Naive thymus-derived CD4-positive, alpha-beta T cell (primary cell): ENCODE measurements around the gene PGBD5. TPM values are rescaled to one million over a fixed set of nuclear protein-coding genes. Genes with fewer than 3 reads are reported as not detected.

Experiments
- ATAC-seq: fragments of 150-1000 bp; cut with Tn5 transposase; 2 replicates; pipeline ENCODE4 v1.10.0; 2021; ENCODE audit warnings: mild to moderate bottlenecking, moderate library complexity
- CTCF ChIA-PET: fragments of 350-600 bp; sonication (Branson Sonifier 250); formaldehyde crosslinking; loops from one replicate; lab custom pipeline; 2021; ENCODE audit warnings: antibody characterized with exemption; lab: Charles Lee
- POLR2A ChIA-PET: fragments of 350-600 bp; sonication (Branson Sonifier 250); formaldehyde crosslinking; loops from one replicate; lab custom pipeline; 2021; ENCODE audit warnings: antibody characterized with exemption, inconsistent platforms; lab: Charles Lee
- DNase-seq, 9 donors: peaks; one replicate each; pipeline versions ENCODE4 v3.0.0 to v3.0.0-alpha.2; 2020 to 2022; ENCODE audit warnings: mixed read lengths in 1 of 9
- H3K27ac ChIP-seq: one replicate; pipeline ENCODE4 v1.7.0; 2013; ENCODE audit warnings: mild to moderate bottlenecking, low read depth, low read length, moderate library complexity
- H3K27me3 ChIP-seq, 2 donors: one replicate each; pipeline ENCODE4 v1.7.0; 2013; ENCODE audit warnings: low read length in 2 of 2, mild to moderate bottlenecking in 2 of 2, moderate library complexity in 2 of 2; ENCODE audit not compliant: control insufficient read depth in 2 of 2, insufficient read depth in 2 of 2
- H3K36me3 ChIP-seq, 3 experiments: 1 replicate in 2 of 3; 2 replicates in 1 of 3; pipeline ENCODE4 v1.7.0; 2013; ENCODE audit warnings: low read length in 3 of 3, mild to moderate bottlenecking in 3 of 3, moderate library complexity in 1 of 3; ENCODE audit not compliant: insufficient read depth in 3 of 3, control insufficient read depth in 2 of 3
- H3K4me1 ChIP-seq, 2 donors: one replicate each; pipeline ENCODE4 v1.7.0; 2013; ENCODE audit warnings: low read length in 2 of 2, mild to moderate bottlenecking in 2 of 2, moderate library complexity in 1 of 2; ENCODE audit not compliant: control insufficient read depth in 2 of 2, insufficient read depth in 2 of 2
- H3K4me3 ChIP-seq: 2 replicates; pipeline ENCODE4 v1.7.0; 2013; ENCODE audit warnings: mild to moderate bottlenecking, low read length
- H3K9me3 ChIP-seq, 3 experiments: 1 replicate in 2 of 3; 2 replicates in 1 of 3; pipeline ENCODE4 v1.7.0; 2013; ENCODE audit warnings: low read length in 3 of 3; ENCODE audit not compliant: control insufficient read depth in 2 of 3
- H3K27ac Mint-ChIP-seq, 9 donors: one replicate each; pipeline ENCODE4 v1.8.0; 2020 to 2022; ENCODE audit warnings: mixed read lengths in 9 of 9, mild to moderate bottlenecking in 8 of 9, moderate library complexity in 5 of 9, inconsistent platforms in 2 of 9
- H3K27me3 Mint-ChIP-seq, 5 donors: one replicate each; pipeline ENCODE4 v1.8.0; 2021 to 2022; ENCODE audit warnings: mixed read lengths in 5 of 5, mild to moderate bottlenecking in 1 of 5
- H3K36me3 Mint-ChIP-seq, 5 donors: one replicate each; pipeline ENCODE4 v1.8.0; 2020 to 2022; ENCODE audit warnings: mixed read lengths in 5 of 5, mild to moderate bottlenecking in 3 of 5, inconsistent platforms in 1 of 5
- H3K4me1 Mint-ChIP-seq, 7 donors: one replicate each; pipeline ENCODE4 v1.8.0; 2020 to 2022; ENCODE audit warnings: mixed read lengths in 7 of 7, mild to moderate bottlenecking in 3 of 7, inconsistent platforms in 1 of 7
- H3K4me3 Mint-ChIP-seq, 10 donors: one replicate each; pipeline ENCODE4 v1.8.0; 2020 to 2022; ENCODE audit warnings: mild to moderate bottlenecking in 10 of 10, mixed read lengths in 10 of 10, moderate library complexity in 6 of 10, inconsistent platforms in 2 of 10
- H3K9me3 Mint-ChIP-seq, 11 donors: one replicate each; pipeline ENCODE4 v1.8.0; 2020 to 2022; ENCODE audit warnings: mixed read lengths in 11 of 11, mild to moderate bottlenecking in 4 of 11, inconsistent platforms in 1 of 11, moderate library complexity in 1 of 11
- intact Hi-C, 2 donors: fragments of 100-400 bp; cut with micrococcal nuclease; formaldehyde crosslinking; loops; one replicate each; pipeline ENCODE4 v1.15.1; 2023
- polyA plus RNA-seq, 2 donors: library from polyadenylated mRNA; unstranded; fragments of 300-500 nt; fragmentation: Illumina TruSeq; gene quantifications; one replicate each; pipeline ENCODE4 v1.2.3, GENCODE V29; 2021
- total RNA-seq, 6 experiments: library from RNA in 5 of 6; stranded (reverse) in 5 of 6; gene quantifications; 1 replicate in 5 of 6; 2 replicates in 1 of 6; pipeline ENCODE4 v1.2.3 and lab custom pipeline; 2021 to 2026

The PGBD5 gene
- total and polyA plus RNA-seq, 7 experiments from 2014 or later: 0.36 TPM; not detected in 6

DNA sequence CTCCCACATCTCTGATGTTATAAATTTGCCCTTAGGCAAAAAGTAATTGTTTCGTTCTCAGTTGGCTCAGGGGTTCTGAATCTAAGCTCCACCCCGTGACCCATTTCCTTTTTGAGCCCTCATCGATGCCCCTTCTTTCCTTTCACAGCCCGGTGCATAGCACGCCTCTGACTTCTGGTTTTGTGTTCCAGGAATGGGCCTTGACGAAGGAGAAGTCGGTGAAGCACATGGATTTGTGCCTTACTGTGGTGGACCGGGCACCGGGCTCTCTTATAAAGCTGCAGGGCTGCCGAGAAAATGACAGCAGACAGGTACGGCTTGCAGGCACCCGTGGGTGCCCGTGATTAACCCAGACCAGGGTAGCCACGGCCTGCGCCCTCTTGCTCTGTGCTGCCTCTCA is 151.9 kb downstream of the PGBD5 start:
- H3K27me3 ChIP-seq: no peaks in the 10 kb centered on the region

GRCh38 chr1:230273141-230273710 is 152.9 kb downstream of the PGBD5 start:
- no peaks in the 10 kb centered on the region for H3K27me3 Mint-ChIP-seq
- CTCF ChIA-PET: interaction anchor here (0.7 kb wide), 1 partner anchor 295 kb away, joined by 6 read pairs; no protein-coding TSS in a partner anchor
- peaks cover 10 to 67% (median 54%) of the 10 kb centered on the region in 7 donors for H3K4me1 Mint-ChIP-seq
- H3K9me3 ChIP-seq: no peaks in the 10 kb centered on the region
- H3K9me3 Mint-ChIP-seq: no peaks in the 10 kb centered on the region
- peak overlapping the region in 7 of 9 donors; percentile 47 to 82 (median 70) for H3K27ac Mint-ChIP-seq
- peaks cover 0 to 6% (median 0%) of the 10 kb centered on the region in 3 experiments for H3K36me3 ChIP-seq
- peaks cover 0 to 17% (median 6%) of the 10 kb centered on the region in 5 donors for H3K36me3 Mint-ChIP-seq
- H3K4me3 Mint-ChIP-seq: peak overlapping the region in 3 of 10 donors; percentile 25 to 64 (median 45)
- POLR2A ChIA-PET: no interaction called here
- peaks cover 4 to 9% of the 10 kb centered on the region in 2 donors for H3K4me1 ChIP-seq
- no peaks in the 10 kb centered on the region for H3K27me3 ChIP-seq
- no peak overlapping the region for H3K4me3 ChIP-seq
- ATAC-seq (no peak), DNase-seq (peak in 1 of 9 donors; percentile 8)
- intact Hi-C loops: loop anchor here (5.0 kb wide), 1 partner anchor 206 kb away; the partner anchor contains the start of gene GALNT2 (in 2 of the 2)
- no peak overlapping the region for H3K27ac ChIP-seq

More for the DNA sequence above, 151.9 kb downstream of the PGBD5 start:
- DNase-seq (no peak), ATAC-seq (no peak)
- no peak overlapping the region for H3K27ac ChIP-seq
- ChIA-PET POLR2A (no interaction called here), CTCF (interaction anchor here (0.7 kb wide), 1 partner anchor 296 kb away, joined by 6 read pairs; no protein-coding TSS in a partner anchor)
- peaks cover 4 to 9% of the 10 kb centered on the region in 2 donors for H3K4me1 ChIP-seq
- peak overlapping the region in 9 of 10 donors; percentile 12 to 64 (median 42) for H3K4me3 Mint-ChIP-seq
- no peaks in the 10 kb centered on the region for H3K9me3 Mint-ChIP-seq
- intact Hi-C loops: loop anchor here (5.0 kb wide), 1 partner anchor 207 kb away; the partner anchor contains the start of gene GALNT2 (in 2 of the 2)
- H3K4me1 Mint-ChIP-seq: peaks cover 10 to 75% (median 60%) of the 10 kb centered on the region in 7 donors
- H3K36me3 ChIP-seq: peaks cover 1 to 6% (median 3%) of the 10 kb centered on the region in 3 experiments
- H3K27me3 Mint-ChIP-seq: no peaks in the 10 kb centered on the region
- peaks cover 0 to 20% (median 8%) of the 10 kb centered on the region in 5 donors for H3K36me3 Mint-ChIP-seq
- H3K27ac Mint-ChIP-seq: peak overlapping the region in 7 of 9 donors; percentile 14 to 81 (median 64)
- no peak overlapping the region for H3K4me3 ChIP-seq
- H3K9me3 ChIP-seq: no peaks in the 10 kb centered on the region

DNA sequence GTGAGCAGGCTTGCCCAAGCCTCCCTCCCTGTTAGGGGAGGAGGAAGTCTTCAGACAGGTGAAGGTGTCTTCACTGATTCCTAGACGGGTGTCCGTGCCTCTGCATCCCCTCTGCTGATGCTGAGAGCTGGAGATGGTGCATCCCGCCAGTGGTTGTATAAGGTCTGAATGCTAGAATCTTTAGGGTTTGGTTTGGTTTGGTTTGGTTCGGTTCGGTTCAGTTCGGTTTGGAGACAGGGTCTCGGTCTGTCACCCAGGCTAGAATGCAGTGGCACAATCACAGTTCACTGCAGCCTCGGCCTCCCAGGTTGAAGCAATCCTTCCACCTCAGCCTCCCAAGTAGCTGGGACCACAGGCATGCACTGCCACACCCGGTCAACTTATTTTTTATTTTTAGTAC is 153.6 kb downstream of the PGBD5 start:
- ATAC-seq: no peak
- Histone ChIP-seq H3K4me3 (no peak overlapping the region), H3K9me3 (no peaks in the 10 kb centered on the region), H3K36me3 (peaks cover 0 to 6% (median 5%) of the 10 kb centered on the region in 3 experiments), H3K4me1 (peaks cover 4 to 9% of the 10 kb centered on the region in 2 donors), H3K27me3 (no peaks in the 10 kb centered on the region), H3K27ac (no peak overlapping the region)
- Mint-ChIP-seq H3K27ac (peak overlapping the region in 7 of 9 donors; percentile 27 to 81 (median 56)), H3K4me1 (peaks cover 10 to 68% (median 50%) of the 10 kb centered on the region in 7 donors), H3K4me3 (peak overlapping the region in 2 of 10 donors; percentile 4 to 45), H3K9me3 (no peaks in the 10 kb centered on the region), H3K36me3 (peaks cover 0 to 17% (median 6%) of the 10 kb centered on the region in 5 donors), H3K27me3 (no peaks in the 10 kb centered on the region)
- POLR2A ChIA-PET: no interaction called here
- intact Hi-C loops: loop anchor here (5.0 kb wide), 1 partner anchor 205 kb away; the partner anchor contains the start of gene GALNT2 (in 2 of the 2)
- peak in 1 of 9 donors; percentile 13 for DNase-seq
- CTCF ChIA-PET: no interaction called here

- Mint-ChIP-seq H3K36me3 (peaks cover 0 to 20% (median 8%) of the 10 kb centered on the region in 5 donors), H3K4me1 (peaks cover 10 to 57% (median 41%) of the 10 kb centered on the region in 7 donors), H3K27ac (peak overlapping the region in 8 of 9 donors; percentile 3 to 90 (median 54)), H3K27me3 (no peaks in the 10 kb centered on the region), H3K4me3 (peak overlapping the region in 3 of 10 donors; percentile 14 to 45 (median 39)), H3K9me3 (no peaks in the 10 kb centered on the region)
- Histone ChIP-seq H3K27me3 (no peaks in the 10 kb centered on the region), H3K9me3 (no peaks in the 10 kb centered on the region), H3K36me3 (peaks cover 0 to 11% (median 6%) of the 10 kb centered on the region in 3 experiments), H3K4me3 (no peak overlapping the region), H3K27ac (no peak overlapping the region), H3K4me1 (peaks cover 4 to 9% of the 10 kb centered on the region in 2 donors)
- no peak for ATAC-seq
- POLR2A ChIA-PET: no interaction called here
- intact Hi-C loops: loop anchor here (5.0 kb wide), 1 partner anchor 204 kb away; the partner anchor contains the start of gene GALNT2 (in 2 of the 2)
- DNase-seq: no peak
- CTCF ChIA-PET: no interaction called here
These were observed 154.7 kb downstream of the PGBD5 start for GRCh38 chr1:230271300-230272035.

GRCh38 chr1:230270559-230271281 is 155.4 kb downstream of the PGBD5 start:
- no peak for DNase-seq
- H3K27ac ChIP-seq: peak overlapping the region; percentile 10
- no peaks in the 10 kb centered on the region for H3K9me3 Mint-ChIP-seq
- intact Hi-C loops: loop anchor here (5.0 kb wide), 1 partner anchor 203 kb away; the partner anchor contains the start of gene GALNT2 (in 2 of the 2)
- ChIA-PET POLR2A (interaction anchor here (0.8 kb wide), 1 partner anchor 10 kb away, joined by 3 read pairs; no protein-coding TSS in a partner anchor), CTCF (no interaction called here)
- H3K4me3 Mint-ChIP-seq: peak overlapping the region in 8 of 10 donors; percentile 17 to 72 (median 50)
- H3K27ac Mint-ChIP-seq: peak overlapping the region; percentile 30 to 90 (median 63)
- peaks cover 0 to 14% (median 6%) of the 10 kb centered on the region in 3 experiments for H3K36me3 ChIP-seq
- H3K4me3 ChIP-seq: no peak overlapping the region
- ATAC-seq: no peak
- no peaks in the 10 kb centered on the region for H3K27me3 Mint-ChIP-seq
- no peaks in the 10 kb centered on the region for H3K27me3 ChIP-seq
- peaks cover 10 to 56% (median 39%) of the 10 kb centered on the region in 7 donors for H3K4me1 Mint-ChIP-seq
- no peaks in the 10 kb centered on the region for H3K9me3 ChIP-seq
- H3K36me3 Mint-ChIP-seq: peaks cover 0 to 20% (median 10%) of the 10 kb centered on the region in 5 donors
- peaks cover 4 to 9% of the 10 kb centered on the region in 2 donors for H3K4me1 ChIP-seq
